Measurements from ENCODE around the gene MAS1L.

Gene MAS1L

DNA sequence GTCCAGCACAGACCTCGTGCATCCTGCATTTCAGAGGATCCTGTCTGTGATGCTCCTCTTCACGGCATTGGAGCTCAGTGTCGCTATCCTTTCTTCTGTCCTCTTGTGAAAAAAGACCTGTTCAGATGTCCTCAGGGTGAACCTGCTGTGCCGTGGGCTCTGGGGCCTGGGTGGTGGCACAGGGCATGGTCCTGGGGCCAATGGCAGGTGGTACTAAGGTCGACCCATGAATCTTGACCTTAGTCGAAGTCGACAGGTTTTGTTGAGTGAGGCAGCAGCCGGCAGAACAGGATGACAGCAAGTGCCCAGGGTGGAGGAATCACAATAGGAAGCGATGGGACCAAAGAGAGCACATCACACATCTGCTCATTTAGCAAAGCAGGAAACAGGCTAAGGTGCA is 22.0 kb upstream of the MAS1L start:
- DNase-seq, result no peak

DNA sequence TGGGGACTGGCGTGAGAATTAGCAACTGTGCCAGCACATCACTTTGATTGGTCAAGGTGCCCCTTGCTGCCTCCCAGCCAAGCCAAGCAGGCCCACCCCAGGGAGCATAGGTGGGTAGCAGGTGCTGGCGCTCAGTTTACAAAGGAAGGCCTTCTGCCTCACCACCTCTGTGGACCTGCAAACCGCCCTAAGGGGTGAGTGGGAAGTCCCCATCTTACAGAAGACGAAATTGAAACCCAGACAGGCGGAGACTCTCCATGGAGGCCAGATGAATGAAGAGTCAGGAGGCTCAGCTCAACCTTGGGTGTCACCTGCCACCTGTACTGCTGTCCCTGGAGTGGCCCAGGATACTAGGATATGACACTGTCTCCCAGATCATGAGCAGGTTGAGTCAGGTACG is 21.5 kb upstream of the MAS1L start:
- DNase-seq, result no peak

DNA sequence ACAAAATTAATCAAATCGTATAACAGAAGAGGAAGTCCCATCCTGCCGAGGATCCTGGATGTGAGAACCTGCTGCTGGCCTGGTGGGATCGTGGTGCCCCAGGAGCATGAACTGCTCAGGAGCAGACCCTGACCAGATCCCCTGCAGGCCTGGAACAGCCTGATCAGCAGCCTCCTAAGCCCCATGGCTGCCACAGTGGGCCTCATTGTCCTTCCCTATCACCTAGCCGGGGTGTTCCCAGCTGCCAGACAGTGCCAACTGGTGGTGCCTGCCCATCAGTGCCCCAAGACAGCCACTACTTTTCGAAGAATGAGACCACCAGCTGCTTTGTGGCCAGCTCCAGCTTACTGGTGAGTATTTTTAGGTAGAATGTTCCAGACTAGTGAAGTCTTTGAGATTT is 19.6 kb upstream of the MAS1L start:
- no peak for DNase-seq

DNA sequence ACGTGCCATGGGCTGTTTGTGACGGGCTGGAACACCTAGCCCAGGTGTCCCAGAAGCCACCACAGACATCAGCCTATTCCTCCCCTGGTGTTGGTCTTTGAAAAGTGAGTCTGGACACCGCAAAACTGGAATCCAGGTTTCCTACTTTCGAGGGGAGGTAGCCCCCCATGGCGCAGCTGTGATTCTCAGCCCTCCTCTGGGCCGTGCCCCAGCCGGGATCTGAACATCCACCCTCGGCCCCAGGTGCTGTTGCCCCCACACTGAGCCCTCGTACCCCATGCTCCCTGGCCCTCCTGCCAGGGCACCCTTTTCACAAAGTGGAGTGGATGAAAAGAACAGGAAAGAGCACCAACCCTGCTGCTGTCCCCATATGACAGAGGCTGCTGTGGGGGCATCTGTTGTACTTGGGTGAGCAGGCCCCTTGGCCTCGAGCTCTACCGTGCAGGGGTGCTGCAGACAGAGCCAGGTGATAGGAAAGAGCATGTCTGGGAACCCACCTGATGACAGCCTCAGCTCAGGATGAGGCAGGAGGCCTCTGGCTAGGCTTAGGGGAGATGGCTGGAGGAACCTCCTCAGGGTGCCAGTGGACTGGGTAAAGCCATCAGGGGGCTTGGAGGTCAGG is 18.8 kb upstream of the MAS1L start:
- DNase-seq, result no peak

DNA sequence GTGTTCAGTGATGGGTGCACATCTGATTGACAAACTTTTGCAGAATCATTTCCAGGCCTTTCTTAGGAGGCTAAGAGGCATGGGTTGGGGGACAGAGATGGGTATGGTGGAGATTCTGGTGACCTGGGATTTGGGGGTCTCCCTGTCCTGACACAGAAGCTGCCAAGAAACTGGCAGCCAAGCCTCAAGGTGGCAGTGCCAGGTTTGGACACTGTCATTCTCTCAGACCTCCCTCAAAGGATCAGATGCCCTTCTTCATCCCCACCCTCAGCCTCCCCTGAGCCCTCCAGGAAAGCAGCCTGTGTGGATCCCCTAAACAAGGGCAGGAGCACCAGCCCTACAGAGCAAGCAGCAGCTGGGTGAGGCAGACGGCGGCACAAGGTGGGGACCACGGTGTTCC is 18.1 kb upstream of the MAS1L start:
- DNase-seq, result no peak

DNA sequence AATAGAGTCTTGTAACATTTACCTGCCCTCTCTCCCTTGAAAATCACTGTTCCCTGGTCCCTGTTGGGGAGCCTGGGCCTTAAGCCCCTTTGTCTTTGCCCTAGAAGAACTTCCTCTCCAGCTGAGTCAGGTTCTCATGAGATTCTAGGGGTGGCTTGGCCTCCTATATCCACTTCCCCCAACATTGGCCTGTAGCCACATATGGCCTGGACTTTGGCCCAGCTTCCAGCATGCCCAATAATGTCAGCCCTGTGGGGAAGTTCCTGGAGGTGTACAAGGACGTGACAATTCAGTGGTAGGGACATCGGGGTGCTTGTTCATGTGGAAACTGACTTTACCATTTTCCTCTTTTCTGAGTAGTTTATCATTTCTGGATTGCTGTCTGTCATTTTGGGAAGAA is 17.2 kb upstream of the MAS1L start:
- no peak for DNase-seq

DNA sequence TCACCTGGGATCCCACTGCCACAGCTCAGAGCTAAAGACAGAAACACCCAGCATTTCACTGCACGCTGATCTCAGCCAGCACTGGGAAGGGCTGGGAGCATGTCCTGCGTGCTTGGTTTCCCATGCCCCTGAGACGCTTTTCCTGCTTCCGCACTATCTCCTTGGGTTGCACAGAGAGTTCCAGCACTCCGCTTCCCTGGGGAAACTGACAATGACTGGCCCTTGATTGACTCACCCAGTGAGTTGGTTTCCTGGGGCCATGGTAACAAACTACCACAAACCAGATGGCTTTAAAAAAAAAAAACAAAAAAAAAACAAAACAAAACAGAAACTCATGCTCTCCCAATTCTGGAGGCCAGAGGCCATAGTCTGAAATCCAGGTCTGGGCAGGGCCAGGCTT is 14.8 kb upstream of the MAS1L start:
- no peak for DNase-seq

DNA sequence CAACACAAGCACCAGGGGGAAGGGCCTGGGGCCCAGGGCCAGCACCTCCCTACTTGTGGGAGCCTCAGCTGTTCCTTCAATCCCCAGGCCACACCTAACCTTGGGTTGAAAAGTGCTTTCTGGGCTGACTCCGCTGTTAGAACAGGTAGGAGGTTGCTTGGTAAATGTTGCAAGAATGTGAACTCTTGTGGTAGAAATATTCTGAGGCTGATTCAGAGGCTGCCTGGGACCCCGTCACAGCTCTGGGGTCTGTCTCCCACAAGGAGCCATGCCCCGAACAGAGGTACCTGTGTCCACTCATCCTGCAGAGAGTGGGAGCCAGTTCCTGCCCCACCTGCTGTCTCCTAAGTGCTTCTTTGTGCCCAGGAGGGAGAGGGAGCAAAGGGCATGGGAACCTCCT is 14.4 kb upstream of the MAS1L start:
- no peak for DNase-seq

DNA sequence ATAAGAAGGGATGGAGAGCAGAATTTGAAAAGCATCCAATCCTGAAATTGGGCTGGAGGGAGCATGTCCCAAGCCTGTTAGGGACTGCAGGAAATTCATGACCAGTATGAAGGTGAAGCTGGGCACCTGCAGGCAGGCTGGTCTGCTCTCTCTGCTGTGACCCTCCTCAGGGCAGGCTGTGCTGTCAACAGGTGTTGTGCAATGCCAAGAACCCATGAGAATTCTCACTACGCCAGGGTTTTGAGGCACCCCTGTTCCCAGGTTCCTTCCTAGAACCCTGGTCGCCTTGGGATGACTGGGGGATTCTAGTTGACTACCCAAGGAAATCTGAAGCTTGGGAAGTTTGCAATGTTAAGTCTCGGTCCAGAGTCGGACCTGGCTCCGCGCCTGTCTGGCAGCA is 13.3 kb upstream of the MAS1L start:
- DNase-seq, result no peak

DNA sequence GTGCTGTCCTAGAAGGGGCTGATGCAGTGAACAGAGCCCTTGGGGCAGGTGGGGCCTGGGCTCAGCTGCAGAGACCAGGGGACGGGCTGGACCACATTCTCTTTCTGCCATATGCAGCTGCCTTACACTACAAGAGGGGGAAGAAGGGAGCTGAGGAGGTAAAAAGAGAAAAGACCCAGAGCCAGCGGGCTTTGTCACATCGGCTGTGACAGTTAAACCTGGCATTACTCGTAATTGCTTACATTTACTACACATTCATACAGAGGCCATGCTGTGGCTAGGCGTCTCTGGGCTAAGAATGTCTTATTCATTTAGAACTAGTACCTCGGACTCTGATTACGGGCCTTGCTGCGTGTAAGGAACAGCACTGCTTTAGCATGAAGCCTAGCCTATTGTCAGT is 12.8 kb upstream of the MAS1L start:
- no peak for DNase-seq

DNA sequence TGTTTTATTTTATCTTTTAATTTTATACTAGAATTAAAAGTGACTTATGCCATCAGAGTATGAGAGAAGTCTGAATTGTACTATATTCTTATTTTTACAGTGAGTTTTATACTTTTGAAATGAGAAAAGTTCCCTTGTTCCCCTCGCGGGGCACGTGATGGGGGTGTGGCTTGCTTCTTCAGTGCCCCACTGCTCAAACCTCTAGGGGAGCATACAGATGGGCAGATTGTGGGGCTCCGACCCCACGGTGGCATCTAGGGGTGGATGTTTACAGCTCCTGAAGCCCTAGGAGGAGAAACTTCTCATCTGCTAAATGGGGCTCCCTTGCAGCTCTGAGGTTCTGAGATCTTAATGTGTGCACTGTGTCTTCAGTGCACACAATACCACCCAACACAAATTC is 11.9 kb upstream of the MAS1L start:
- DNase-seq, result no peak

DNA sequence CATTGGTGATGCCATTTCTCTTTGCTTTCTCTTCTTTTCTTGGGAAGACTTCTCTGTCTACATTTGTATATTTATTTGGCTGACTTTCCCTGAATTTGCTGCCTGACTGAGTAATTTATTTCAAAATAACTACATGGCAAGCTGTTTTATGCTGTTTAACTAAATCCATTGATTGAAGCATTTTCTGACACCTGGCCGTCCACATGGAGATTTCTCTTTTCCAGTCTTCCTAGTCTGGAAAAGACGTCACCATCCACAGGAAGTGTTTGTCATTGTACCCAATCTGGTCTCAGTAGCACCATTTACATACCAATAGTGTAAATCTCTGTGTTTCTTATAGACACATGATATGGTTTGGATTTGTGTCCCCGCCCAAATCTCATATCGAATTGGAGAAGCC is 9.2 kb upstream of the MAS1L start:
- DNase-seq, result no peak

DNA sequence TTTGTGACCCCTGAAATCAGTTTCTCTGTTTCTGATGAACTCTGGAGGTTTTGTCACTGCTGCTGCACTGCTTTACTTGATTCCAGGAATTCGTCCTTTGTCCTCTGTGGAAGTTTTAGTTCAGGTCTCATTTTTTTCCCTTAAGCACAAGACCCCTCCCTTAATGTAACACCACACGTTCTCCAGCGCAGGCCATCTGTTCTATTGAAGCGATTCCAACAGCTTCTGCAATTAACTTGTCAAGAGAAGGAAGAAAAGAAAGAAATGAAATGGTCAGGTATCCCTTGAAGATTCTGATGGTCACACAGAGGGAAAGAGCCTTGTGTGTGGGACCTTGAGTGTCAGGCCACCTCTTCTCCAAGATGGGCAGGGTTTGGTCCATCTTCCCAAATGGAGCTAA is 7.8 kb upstream of the MAS1L start:
- no peak for DNase-seq

DNA sequence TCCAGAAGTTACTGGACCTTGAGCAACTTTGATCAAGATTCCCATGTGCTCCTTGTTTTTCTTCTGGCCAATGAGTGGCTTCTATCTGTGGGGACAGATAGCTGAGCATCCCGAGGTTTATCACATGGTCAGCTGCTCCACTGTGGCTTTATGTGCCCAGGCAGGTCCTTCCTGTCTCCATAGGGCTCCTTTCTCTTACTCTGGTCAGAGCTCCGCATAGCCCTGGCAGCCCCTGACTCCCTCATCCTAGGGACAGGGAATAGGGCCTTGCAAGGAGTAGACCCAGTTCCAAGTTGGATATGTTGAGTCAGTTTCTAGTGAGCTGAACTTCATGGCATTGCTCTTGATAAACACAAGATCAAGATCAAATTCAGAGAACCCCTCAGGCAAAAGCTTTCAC is 6.4 kb upstream of the MAS1L start:
- DNase-seq, result no peak

DNA sequence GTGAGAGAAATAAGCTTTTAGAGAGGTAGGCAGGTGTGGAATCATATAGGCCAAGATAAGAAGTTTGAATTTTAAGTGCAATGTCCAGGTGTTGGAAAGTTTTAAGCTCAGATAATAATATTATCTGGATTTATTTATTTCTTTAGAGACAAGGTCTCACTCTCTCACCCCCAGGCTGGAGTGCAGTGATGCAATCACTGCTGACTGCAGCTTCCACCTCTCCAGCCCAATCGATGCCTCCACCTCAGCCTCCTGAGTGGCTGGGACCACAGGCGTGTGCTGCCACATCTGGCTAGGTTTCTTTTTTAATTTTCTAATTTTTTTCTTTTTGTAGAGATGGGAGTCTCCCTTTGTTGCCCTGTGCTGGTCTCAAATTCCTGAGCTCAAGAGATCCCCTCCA is 5.5 kb upstream of the MAS1L start:
- no peak for DNase-seq

DNA sequence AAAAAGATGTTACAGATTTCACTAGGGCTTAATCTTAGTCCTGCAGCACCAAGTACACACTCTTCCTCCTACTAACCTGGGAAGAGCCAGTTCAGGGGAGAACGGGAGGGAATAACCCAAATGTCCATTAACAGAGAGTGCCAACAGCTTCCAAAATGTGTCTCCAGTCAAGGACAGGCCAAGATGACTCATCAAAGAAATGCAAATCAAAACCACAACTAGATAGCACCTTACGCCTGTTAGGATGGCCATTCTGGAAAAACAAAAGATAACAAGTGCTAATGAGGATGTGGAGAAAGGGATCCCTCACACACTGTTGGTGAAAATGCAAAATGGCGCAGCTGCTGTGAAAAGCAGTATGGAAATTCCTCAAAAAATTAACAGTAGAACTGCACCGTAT is 3.8 kb upstream of the MAS1L start:
- no peak for DNase-seq

DNA sequence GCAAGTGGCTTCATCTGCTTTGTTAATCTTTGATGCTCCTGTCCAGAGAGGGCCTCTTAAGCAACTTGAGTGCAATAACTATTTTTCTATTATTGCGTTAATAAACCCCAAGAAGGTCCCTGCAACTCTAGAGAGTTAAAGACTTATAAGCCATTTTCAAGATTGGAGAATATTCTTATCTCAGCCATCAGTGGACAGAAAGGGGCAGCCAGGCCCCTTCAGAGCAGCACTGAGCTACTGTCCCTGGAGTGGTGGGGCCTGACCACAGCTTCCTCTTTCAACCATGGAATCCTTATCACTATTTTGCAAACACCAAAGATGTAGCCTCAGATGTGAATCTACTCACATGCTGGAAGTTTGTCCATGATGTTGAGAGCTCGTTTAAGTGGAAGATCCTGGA is 2.8 kb upstream of the MAS1L start:
- DNase-seq, result no peak

DNA sequence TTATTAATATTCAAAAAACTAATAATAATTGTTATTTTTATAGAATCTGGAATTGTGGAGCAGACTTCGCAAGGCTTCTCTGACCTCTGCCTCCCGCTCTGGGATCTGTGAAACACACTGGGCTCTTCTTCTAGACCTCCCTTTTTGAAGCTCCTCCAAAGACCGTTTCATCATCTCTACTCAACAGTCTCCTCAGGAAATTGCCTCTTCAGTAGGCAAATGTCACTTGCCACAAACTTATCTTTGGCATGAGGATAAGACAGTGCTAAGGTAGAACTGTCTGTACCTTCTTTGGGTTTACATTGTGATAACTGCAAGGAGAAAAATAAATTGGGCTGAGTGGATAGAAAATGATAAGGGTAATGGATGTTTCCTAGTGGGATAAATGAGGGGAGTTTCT is 2.3 kb upstream of the MAS1L start:
- DNase-seq, result no peak

DNA sequence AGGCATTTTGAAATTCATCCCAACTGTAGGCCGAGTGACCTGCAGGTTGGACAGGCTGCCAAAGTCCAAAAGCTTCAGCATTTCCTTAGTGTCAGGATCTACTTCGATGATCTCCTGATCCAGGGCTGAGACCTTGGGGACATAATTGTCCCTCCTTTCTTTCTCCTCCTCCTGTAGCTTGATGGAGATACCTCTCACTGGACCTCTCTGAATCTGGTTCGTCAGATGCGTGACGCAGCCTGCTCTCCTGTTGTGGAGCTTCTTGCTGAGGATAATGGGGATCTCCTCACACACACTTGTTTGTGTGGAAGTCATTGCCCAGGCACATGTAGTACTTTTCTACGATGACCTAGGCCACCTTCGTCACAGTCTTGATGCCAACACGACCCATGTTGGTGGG is 1.5 kb upstream of the MAS1L start:
- DNase-seq, result no peak

DNA sequence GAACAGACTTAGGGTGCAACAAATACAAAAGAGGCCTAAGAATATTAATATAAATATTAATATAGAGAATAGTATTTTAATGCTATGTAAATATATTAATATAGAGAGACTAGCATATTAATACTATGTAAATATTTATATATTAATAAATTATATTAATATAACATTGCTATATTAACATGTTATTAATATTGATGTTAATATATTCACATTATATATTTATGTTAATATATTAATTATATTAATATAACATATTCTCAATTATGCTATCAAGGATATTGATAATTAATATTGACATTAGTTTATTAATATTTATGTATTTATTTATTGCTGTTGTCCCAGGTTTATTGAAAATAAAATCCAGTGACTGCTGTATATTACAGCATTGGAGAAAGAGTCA is 1.1 kb upstream of the MAS1L start:
- DNase-seq, result no peak

DNA sequence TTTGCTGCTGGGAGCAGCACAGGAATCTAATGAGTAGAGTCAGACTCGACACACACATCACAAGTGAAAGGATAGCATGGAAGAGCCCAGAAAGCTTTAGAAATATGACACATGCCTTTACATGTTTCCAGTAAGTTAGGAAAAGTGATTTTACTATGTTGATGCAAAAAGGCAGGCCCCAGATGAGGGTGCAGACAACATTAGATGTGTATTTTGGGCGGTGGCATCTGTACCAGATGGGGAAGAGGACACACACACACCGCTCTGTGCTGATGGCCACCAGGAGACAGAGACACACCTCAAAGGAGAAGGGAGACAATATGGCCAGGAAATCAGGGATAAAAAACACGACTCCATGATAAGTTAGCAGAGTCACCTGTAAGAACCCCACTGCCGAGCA is 625 bp downstream of the MAS1L start:
- DNase-seq, result no peak

DNA sequence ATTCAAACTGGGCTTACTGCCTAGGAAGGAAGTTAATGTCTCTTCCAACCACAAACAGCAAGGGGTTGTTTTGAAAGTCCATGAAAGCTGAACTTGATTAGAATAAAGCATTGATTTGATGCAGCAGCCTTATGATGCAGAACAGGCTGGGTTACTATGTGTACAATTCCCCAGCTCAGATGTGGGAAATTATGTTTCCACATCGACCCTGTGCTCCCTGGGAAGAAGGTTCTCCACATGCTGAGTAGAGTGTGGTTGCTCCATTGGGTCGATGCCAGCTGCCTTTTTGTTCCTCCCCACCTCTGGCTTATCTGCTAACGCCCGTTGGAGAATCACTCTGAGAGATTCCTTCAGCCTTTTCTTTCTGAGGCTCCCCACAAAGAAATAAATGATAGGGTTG is 1.2 kb downstream of the MAS1L start:
- DNase-seq, result no peak

DNA sequence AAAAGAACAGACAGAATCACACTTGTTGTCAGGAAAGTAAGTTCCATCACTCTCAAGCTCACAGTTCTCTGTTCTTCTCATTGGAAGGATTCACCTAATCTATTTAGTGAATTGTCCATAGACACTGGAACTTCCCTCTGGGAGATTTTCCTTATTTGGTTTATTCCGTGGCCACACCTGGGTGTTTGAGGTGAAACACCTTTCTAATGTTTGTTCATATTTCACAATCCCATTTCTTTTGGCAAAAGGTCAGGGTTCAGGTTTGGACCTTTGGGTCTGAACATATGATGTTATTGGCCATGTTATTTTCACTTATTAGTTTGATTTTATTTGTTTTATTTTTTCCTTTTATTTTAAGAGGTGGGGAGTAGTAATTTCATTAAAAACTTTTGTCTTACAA is 4.0 kb downstream of the MAS1L start:
- DNase-seq, result no peak

DNA sequence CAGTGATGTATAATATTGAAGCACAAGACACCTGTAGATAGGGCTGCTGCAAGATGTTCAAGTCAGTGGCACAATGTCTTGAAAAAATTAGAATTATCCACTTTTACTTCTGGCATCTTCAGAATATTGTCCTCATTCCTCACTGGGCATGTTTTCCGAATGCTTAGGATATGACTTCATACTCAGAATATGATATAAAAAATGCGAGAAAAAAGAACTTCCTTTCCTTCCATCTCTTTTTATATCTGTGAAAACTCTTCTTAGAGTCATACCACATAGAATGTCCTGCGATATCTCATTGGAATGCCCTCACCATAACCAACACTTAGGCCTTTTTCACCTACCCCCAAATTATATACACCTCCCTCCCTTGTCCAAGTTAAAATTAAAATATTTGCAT is 4.6 kb downstream of the MAS1L start:
- DNase-seq, result no peak

DNA sequence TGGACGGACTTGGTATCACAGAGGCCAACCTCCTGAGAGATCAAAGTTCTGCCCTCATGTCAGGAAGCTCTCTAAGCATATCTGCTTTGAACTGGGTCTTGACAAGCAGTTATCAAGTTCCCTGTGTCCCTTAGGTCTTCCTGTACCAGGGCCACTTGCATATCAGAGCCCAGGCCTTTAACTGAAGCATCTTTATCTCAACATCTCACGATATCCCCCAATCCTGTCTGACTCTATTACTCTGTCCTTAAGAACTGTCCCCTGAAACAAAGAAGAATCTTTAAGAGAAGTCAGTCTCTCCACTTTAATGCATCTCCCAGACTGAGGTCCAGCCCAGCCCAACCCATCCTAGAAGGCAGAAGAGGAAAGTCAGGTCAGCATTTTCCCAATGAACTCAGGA is 8.2 kb downstream of the MAS1L start:
- DNase-seq, result no peak

DNA sequence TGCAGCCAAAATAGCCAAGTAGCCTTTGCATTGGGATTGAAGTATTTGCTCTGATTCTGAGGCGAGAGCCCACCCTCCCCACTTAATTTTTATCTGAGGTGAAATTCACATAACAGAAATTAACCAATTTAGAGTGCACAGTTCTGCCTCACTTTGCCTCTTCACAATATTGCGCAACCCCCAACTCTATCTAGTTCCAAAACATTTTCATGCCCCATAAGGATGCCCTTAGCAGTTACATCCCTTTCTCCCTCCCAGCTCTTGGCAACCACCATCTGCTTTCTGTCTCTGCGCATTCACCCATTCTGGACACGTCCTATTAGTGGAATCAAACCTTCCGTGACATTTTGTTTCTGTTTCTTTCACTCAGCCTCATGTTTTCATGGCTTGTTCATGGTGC is 9.0 kb downstream of the MAS1L start:
- DNase-seq, result no peak
